NCI-H1417 (cell line): ENCODE results near the gene SYCE3.
A peak's percentile ranks its signal among the peaks of the same experiment; 100 is the strongest.
"Not testable (repeated sequence)": the region's sequence is repeated elsewhere in the genome, so short reads cannot be mapped to it uniquely, and the experiment has no call there.

Source experiments
- DNase-seq, 3 experiments: peaks; one replicate each; lab custom pipeline; 2025; lab: John Stamatoyannopoulos, UW

Gene SYCE3

DNA sequence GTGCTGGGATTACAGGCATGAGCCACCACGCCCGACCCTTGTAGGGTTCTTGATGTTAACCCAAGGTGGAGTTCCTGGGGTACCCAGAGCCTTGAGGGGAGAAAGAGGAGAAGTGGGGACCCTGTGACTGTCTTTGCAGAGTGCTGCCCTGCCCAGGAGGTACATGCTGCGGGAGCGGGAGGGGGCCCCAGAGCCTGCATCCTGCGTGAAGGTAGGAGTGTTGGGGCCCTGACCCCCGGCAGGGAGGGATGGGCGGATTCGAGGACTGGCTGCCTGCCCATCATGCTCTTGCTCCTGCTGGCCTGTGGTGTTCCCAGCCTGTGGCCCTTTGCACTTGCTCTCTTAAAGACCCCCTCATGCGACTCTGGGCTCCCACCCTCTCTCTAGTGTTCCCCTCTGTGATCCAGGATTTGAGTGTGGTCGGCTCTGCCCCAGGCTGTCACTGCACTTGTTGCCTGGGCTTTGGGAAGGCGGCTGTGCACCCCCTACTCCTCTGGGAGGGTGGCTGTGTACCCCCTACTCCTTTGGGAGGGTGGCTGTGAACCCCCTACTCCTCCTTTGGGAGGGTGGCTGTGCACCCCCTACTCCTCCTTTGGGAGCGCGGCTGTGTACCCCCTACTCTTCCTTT is 41.8 kb downstream of the SYCE3 start:
- DNase-seq: no peak

DNA sequence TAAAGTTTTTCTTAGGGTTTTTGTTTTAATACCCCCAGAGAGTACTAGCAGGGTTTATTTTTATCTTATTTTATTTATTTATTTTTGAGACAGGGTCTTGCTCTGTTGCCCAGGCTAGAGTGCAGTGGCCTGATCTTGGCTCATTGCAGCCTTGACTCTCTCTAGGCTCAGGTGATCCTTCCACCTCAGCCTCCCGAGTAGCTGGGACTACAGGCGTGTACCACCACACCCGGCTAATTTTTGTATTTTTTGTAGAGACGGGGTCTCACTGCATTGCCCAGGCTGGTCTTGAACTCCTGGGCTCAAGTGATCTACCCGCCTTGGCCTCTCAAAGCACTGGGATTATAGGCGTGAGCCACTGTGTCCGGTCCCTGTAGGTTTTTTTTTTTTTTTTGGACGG is 42.5 kb downstream of the SYCE3 start:
- DNase-seq: not testable (repeated sequence)

DNA sequence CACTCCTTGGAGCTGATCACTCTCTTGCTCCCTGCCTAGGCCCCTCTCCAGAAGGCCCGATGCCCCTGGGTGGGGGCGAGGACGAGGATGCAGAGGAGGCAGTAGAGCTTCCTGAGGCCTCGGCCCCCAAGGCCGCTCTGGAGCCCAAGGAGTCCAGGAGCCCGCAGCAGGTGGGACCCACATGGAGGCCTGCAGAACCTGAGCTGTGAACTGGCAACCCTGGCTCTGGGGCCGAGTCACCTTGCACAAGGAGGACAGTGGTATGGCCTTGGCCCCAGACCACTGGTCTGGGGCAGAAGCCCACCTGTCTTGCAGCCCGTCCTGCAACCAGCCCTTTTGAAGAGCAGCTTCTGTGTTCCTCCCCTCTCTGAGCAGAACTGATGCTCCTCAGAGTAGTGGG is 43.6 kb downstream of the SYCE3 start:
- DNase-seq: no peak

DNA sequence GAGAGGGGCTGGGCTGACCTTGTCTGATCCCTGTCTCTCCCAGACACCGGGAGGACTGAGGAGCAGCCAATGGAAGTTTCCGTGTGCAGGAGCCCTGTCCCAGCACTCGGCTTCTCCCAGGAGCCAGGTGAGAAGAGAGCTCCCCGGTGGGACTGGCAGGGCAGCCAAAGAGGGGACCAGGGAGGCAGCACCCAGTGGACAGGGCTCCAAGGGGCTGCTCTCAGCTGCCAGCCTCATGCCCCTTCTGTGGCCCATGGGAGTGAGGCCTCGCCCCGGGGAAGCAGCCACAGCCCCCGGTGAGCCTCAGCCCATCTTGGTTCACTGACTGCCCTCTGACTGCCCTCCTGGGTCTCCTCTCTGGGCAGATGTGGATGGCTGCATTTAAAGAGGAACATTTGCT is 44.1 kb downstream of the SYCE3 start:
- DNase-seq: no peak

DNA sequence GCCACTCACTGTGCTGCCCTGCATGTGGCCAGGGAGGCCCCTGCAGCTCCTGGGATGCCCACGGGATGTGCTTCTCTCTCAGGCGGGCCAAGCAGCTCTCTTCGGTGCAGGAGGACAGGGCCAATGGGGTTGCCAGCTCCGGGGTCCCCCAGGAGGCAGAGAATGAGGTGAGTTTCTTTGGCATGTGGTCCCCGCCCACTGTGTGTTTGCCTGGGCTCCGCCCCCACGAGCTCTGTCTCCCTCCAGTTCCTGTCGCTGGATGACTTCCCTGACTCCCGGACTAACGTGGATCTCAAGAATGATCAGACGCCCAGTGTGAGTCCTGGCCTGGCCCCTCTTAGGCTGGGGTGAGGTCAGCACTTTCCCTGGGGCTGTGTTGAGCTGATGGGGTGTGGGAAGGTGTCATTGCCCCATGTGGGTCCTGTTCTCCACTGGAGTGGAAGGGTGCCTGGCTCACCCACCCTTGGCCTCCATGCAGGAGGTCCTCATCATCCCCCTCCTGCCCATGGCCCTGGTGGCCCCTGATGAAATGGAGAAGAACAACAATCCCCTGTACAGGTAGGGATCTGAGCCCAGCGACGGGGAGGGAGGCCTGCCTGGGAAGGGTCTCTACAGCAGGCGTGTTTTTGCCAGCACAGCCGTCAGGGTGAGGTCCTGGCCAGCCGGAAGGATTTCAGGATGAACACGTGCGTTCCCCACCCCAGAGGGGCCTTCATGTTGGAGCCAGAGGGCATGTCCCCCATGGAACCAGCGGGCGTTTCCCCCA is 45.0 kb downstream of the SYCE3 start:
- no peak for DNase-seq

DNA sequence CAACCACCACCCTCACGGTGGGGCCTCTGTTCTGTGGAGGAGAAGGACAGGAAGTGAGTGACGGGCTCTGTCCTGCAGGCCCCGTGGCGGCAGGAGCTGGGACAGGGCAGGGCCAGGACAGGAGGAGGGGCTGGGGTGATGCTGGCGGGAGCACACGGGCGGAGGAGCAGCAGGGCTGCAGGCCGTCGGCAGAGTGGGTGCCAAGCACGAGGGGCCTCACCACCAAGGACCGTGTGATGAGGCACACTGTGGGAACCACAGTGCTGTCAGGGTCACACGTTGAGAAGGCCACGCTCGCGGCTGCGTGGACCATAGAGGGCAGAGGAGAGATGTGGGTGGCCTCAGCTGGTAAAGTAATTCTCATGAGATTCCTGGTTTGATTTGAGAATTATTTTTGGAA is 45.8 kb downstream of the SYCE3 start:
- DNase-seq: no peak

DNA sequence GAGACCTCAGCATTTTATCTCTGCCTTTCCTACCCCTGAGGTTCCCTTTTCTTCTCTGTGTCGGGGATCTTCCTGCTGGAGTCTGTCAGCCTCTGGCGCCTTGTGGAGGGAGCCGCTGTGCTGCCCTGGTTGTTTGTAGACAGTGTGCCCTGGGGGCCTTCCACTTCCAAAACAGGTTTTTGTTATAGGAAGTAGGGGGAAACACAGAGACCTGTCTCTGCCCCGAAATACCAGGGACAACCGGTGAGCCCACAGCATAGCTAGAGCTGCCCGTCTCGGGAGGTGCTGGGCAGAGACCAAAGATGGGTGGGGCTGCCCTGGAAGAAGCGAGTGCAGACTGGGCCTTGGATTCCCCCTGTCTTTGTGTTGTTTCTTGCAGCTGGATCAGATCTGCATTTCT is 46.7 kb downstream of the SYCE3 start:
- DNase-seq: no peak

DNA sequence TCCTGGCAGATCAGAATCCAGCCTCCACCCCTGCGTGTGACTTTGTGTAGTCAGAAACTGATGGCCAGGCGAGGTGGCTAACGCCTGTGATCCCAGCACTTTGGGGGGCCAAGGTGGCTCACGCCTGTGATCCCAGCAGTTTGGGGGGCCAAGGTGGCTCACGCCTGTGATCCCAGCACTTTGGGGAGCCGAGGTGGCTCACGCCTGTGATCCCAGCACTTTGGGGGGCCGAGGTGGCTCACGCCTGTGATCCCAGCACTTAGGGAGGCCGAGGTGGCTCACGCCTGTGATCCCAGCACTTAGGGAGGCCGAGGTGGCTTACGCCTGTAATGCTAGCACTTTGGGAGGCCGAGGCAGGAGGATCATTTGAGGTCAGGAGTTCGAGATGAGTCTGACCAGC is 49.5 kb downstream of the SYCE3 start:
- no peak for DNase-seq

DNA sequence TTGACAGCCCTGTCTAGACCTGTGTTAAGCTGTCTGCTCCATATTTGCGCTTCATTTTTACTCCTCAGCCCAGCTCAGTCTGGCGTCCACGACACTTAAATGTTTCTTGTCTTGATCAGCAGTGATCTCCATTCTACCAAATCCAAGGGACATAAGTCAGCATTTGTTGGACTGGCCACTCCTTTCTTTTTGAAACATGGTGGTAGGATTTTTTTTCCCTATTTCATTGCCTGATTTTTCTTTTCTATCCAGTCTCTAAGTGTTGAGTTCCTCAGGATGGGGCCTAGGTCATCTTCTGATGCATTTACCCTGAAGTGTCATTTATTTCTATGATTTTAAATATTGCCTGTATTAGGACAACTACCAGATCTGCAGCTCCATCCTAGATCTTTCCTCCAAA is 53.8 kb downstream of the SYCE3 start:
- peak in 1 of 3 experiments; percentile 22 for DNase-seq

DNA sequence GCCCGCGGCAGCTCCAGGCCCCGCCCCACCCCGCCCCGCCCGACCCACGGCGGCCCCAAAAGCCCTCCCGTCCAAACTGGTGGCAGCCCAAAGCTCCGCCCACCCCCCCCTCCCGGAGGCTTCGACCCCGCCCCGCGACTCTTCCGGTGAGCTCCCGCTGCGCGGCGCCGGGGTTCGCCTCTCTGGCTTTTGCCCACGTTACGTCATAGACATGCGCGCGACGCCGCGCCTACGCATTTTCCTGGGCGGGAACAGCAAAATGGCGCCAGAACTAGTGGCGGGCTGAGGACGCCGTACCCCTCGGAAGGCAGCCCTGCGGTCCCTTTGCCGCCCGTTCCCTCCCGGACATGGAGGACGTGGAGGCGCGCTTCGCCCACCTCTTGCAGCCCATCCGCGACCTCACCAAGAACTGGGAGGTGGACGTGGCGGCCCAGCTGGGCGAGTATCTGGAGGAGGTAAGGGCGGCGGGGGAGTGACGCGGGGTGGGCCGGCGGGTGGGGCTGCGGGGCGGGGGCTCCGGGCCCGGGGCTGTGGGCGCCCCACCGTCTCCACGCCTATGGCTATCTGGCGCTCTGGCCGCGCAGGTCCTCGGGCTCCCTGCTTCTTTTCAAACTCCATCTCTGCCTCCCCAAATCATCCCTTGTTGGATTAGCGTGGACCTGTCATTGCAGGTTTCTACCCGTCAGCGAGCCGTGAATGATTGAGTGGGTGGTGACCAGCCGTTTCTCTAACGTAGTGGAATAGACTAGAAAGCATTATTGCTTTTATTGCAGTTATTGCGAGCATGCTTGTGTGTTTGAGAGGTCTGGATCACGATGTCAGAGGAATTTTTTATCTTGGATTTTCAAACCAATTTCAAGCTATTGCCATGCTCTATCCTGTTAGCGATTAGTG is 54.5 kb downstream of the SYCE3 start, which contains the start of gene NCAPH2:
Gene NCAPH2, plus strand, starts transcription at position 234 of the 894 bp plus-strand sequence. Its CDS starts 114 bp downstream, at position 348.
- DNase-seq: peak; percentile 82 to 97 (median 95)

DNA sequence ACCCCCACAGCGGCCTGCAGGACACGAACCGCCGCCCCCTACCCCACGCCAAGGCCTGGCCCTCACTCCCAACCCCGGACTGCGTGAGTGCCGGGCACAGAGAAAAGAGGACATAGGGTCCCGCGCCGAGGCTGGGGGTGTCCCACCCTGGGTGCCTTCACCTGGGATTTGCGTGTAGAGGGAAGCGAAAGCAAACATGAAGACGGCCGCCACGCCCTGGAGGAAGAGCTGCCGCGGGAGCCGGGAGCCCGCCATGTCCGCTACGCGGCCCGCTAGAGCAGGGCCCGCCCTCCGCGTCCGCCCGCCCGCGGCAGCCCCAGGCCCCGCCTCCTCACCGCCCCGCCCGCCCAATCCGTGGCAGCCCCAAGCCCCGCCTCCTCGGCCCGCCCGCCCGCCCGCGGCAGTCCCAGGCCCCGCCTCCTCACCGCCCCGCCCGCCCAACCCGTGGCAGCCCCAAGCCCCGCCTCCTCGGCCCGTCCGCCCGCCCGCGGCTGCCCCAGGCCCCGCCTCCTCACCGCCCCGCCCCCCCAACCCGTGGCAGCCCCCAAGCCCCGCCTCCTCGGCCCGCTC is 55.2 kb downstream of the SYCE3 start, which contains the start of gene LMF2:
Gene LMF2, minus strand, starts transcription at position 282 of the 570 bp plus-strand sequence. Its CDS starts 27 bp downstream, at position 255.
- DNase-seq: peak in 1 of 3 experiments; percentile 87

DNA sequence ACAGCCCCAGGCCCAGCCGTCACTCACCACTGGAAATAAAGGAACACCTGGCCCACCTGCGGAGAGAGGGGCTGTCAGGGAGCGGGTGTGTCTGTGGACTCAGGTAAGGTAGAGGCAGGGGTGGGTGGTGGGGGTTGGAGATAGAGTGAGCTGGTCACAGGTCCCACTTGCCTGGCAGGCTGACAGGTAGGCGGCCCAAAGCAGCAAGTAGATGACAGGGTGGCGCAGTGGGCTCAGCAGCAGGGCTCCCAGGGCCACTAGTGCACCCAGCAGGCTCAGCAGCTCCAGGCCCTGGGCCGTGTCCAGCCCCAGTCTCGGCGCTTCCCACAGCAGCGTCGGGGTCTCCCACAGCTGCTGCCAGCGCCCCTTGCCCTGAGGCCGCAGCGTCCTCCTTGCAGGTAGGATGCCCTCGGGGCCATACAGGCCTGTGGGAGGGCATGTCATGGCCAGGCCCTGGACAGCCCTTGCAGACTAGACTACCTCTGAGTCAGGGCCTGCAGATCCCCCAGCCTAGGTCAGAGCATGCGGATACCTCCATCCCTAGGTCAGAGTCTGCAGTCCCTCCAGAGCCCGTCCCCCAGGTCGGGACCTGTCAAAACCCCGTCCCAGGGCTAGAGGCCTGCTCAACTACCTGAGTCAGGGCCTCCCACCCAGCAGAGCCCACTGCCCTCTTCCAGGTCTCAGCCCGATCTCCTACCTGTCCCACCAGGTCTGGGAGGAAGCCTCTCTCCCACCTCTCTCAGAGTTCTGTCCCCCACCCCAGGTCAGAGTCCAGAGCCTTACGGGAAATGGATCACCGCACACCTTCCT is 55.9 kb downstream of the SYCE3 start:
- peak in 1 of 3 experiments; percentile 87 for DNase-seq

DNA sequence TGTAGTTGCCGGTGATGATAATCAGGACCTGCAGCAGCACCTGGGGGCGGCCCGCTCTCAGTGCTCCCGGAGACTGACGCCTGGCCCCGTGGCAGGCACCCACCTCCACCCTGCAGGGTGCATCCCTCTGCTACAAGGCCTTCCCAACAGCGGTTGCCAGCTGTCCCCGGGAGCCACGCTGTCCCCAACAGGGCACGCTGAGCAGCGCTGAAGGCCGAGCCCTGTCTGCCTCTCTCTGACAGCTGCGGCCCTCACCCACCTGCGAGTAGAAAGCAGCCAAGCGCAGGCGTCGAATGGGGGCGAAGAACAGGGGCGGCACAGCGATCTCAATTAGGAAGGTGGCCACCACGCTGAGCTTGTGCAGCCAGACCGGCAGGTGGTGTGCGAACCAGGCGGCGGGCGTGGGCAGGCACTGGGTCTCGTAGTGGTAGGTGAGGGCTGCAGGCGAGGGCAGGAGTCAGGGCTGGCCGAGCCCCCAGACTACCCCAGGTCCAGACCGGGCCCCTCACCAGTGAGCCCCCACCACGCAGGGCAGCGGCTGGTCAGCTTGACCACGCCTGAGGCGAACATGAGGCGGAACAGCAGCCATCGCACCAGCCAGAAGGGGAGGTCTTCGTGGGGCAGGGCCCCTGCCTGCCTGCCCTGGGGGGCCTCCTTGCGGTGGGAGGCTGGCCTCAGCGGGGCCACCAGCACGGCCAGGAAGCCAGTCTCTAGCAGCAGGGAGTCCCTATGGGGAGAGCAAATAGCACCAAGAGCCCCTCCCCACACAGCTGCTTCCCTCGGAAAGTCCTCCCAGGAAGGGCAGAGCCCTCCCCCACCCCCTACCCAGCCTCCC is 56.7 kb downstream of the SYCE3 start:
- DNase-seq: peak in 2 of 3 experiments; percentile 76 to 93

DNA sequence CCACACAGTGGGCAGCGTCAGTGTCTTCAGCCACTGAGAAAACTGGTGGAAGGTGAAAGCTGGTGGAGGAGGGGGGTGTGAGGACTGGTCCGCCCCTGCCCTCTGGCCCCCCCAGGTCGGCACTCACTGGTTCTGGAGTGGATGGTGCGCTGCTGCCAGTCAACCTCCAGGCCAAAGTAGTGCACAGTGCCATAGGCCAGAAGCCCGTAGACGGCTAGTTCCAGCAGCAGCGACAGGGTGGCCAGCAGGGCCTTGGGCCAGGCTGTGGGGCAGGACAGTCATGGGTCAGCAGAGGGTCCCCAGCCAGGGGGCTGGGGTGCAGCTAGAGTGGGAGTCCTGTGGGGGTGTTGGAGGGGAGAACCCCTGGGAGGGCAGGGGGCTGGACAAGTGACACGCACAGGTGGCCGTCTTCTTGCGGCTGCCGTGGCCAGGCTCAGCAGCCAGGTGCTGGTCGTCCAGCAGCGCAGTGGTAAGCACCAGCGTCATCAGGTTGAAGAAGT is 57.4 kb downstream of the SYCE3 start:
- no peak for DNase-seq

DNA sequence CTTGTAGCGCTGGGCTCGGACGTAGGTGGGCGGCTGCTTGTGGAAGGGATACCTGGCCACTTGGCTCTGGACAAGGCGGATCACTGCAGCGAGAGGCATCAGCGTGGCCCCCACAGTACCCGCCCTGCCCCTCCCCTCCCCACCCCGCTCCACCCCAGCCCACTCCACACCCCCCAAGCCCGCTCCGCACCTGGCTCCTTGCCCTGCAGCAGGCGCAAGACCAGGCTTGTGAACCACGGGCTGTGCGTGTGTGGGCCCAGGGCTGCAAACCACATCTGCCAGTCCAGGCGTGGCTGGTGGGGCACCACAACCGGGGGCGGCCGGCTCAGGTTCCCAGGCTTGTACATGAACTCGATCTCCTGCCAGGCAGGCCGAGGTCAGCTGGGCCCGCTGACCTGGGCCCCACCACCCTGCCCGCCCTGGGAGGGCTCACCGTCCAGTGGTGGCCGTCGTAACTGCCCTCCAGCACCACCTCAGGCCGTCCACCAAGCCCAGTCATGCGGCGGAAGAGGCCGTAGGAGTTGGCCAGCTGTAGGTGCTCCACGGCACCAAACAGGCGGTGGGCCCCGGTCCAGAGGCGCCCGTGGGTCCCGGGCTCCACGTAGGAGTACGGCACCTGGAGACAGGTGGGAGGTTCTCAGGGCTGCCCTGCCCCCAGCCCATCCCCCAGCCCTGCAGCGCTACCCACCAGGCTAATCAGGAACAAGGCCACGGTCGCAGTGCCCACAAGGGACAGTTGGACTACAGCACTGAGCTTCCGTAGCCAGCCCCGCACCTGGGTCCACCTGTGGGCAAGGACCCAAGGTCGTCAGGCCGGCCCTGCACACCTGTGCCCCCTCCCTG is 58.1 kb downstream of the SYCE3 start:
- DNase-seq: no peak

DNA sequence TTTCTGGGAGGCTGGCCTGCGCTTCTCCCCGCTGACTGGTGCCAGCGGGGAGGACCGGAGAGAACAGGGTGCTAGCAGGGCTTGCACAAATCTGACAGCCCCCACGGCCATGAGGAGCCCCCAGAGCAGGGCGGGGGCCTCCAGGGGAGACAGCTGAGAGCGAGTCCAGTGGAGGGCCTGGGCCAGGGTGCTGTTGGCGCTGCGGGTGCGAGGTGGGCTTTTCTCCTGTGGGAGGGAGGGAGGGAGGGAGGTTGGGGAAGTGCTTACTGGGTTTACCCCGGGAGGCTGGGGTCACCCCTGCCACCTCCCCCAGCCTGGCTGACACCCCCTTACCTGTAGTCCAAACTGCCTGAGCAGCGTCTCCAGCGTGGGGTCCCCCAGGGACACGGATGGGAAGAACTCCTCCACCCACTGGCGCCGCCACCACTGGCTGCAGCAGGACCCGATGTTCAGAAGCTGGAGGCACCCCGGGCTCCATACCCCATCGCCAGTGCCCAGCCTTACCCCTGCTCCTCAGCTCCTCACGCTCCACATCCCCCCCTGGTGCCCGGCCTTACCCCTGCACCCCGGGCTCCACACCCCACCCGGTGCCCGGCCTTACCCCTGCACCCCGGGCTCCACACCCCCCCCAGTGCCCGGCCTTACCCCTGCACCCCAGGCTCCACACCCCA is 59.1 kb downstream of the SYCE3 start:
- no peak for DNase-seq

DNA sequence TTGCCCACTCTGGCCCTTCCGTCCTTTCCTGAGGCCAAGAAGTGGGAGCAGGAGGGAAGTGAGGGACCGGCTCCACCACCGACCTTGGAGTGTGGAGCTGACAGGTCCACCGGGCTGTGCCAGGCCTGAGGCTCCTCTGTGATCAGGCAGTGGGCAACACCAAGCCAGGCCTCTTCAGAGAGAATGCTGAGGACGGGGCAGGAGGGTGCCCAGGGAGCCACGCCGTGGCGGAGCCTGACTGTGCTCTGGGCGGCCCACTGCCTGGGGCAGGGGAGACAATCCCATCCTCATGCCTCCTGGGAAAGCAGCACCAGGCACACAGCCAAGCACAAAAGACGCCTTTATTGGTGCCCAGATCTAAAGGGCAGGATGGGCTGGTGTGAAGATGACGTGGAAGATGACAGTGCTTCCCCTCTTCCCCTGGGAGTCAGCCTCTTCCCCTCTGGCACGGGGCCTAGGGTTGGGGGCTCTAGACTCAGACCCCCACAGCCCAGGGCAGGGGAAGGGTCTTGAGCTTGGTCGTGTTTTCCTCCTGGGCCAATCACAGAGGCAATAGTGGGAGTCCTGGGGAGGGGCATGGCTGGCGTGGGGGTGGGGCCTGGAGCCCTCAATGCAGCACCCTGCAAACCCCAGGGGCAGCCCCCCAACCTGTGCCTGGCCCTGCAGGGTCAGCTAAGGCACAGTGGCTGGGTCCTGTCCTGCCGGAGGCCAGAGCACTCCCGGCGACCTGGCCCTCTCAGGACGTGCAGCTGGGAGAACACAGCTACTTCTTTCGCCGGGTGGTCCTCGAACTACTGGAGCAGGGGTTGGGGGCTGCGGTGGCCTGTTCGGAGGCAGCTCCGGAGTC is 59.9 kb downstream of the SYCE3 start:
- no peak for DNase-seq

DNA sequence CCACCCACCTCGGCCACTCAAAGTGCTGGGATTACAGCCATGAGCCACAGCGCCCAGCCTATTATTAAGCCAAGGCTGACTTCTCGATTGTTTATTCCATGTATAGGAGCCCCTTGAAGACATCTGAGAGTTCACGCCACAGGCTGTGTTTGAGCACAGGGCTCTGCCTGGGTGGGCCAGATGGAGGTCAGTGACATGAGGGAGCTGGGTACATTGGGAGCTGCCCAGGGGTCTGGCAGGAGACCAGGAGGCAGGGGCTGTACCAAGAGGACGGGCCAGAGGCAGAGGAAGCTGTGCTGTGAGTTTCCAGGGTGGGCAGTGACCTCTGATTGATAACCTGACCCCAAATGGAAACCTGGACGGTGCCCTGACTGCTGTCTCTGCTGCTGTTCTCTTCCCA is 60.6 kb downstream of the SYCE3 start:
- DNase-seq: no peak
